ENCODE results near the gene KRTAP4-7.

GRCh38 chr17:41121742-41122141 is 37.8 kb downstream of the KRTAP4-7 start:
- no peak for TF ChIP-seq CTCF (conservative IDR thresholded peaks at IDR 0.05; ENCODE audit: low read length)
- no peak for TF ChIP-seq EZH2phosphoT487 (IDR thresholded peaks at IDR 0.05; ENCODE audit: borderline replicate concordance, low read depth, low read length)

Data from OCI-LY7 (cell line).